Psoas muscle (tissue), 8 donors: ENCODE results near the gene CALCA. TPM values are rescaled to one million over a fixed set of nuclear protein-coding genes. Genes with fewer than 3 reads are reported as not detected.

ENCODE experiments used
- ATAC-seq, 4 donors: fragments of 200-7000 bp; cut with Tn5 transposase; one replicate each; pipeline ENCODE4 v1.9.1; 2020; ENCODE audit warnings: moderate library complexity in 3 of 4, mild to moderate bottlenecking in 2 of 4
- DNase-seq, 2 donors: peaks; one replicate each; pipeline ENCODE4 v3.0.0-alpha.2; 2020
- H3K27ac ChIP-seq: fragments of 200-600 bp; one replicate; pipeline ENCODE4 v1.8.0; 2022
- H3K27me3 ChIP-seq, 3 donors: fragments of 200-600 bp in 1 of 3; one replicate each; pipeline versions ENCODE4 v1.6.1 to v1.8.0; 2013 to 2022; ENCODE audit warnings: low read length in 2 of 3, mild to moderate bottlenecking in 2 of 3, moderate library complexity in 1 of 3; ENCODE audit not compliant: insufficient read depth in 3 of 3
- H3K36me3 ChIP-seq, 2 donors: fragments of 200-600 bp in 1 of 2; one replicate each; pipeline versions ENCODE4 v1.6.1 to v1.8.0; 2013 to 2022; ENCODE audit warnings: low read depth in 1 of 2, mild to moderate bottlenecking in 1 of 2, moderate library complexity in 1 of 2; ENCODE audit not compliant: insufficient read depth in 1 of 2
- H3K4me1 ChIP-seq: fragments of 200-600 bp; one replicate; pipeline ENCODE4 v1.8.0; 2022
- H3K4me3 ChIP-seq: fragments of 200-600 bp; one replicate; pipeline ENCODE4 v1.8.0; 2022; ENCODE audit warnings: mild to moderate bottlenecking
- H3K9me3 ChIP-seq: fragments of 200-600 bp; one replicate; pipeline ENCODE4 v1.8.0; 2022
- WGBS, 3 donors: extraction: QIAGEN DNeasy Blood & Tissue Kit; methylation state at CpG; one replicate each; pipeline versions ENCODE4 v1.1.6 to v1.1.7; 2013; 5-methylcytosine and 5-hydroxymethylcytosine counted together
- intact Hi-C, 2 donors: fragments of 100-400 bp; cut with DNase I; formaldehyde crosslinking; loops; one replicate each; pipeline versions ENCODE4 v1.11.0 to v1.14.2; 2022
- polyA plus RNA-seq, 3 donors: library from polyadenylated mRNA; stranded (reverse); fragments of 200-250 nt; gene quantifications; one replicate each; pipeline ENCODE4 v1.2.3, GENCODE V29; 2013
- total RNA-seq, 4 donors: library from RNA; stranded (reverse); fragmentation: NEBNext Ultra II Directional in 2 of 4; extraction: Animal tissue kit (Norgen Biotek cat#: 25700) in 2 of 4; gene quantifications; one replicate each; pipeline versions ENCODE4 v1.2.1 to v1.2.4, GENCODE V29; 2021 to 2023
- TF ChIP-seq, protein P1 (sequence below): fragments of 200-600 bp; IDR thresholded peaks from one replicate; pipeline ENCODE4 v1.8.0; 2022; ENCODE audit warnings: antibody characterized with exemption
- donor health status: healthy with polysubstance abuse.
- donor health status: DM: no; HTN: no; CAD: no; lungs with moderate emphysema.
- donor health status: Bipolar disorder and iron deficiency.
- donor health status: healthy.
- donor health status: DM: yes; HTN: yes; CAD: no.
- donor health status: DM: no; HTN: no; CAD: no.
- donor health status: DM: no; HTN: no; CAD: no.
- donor health status: DM: yes; HTN: yes; CAD: no.

The CALCA gene
- total and polyA plus RNA-seq, 7 donors = 0.34 to 3.9 (median 3.0) TPM; not detected in 4

- no peaks in the 10 kb centered on the region for H3K36me3 ChIP-seq
- intact Hi-C loops = loop anchor here (10.0 kb wide), 1 partner anchor 230 kb away; no protein-coding TSS in a partner anchor
- H3K27ac ChIP-seq = no peak overlapping the region
- TF ChIP-seq, protein P1, sequence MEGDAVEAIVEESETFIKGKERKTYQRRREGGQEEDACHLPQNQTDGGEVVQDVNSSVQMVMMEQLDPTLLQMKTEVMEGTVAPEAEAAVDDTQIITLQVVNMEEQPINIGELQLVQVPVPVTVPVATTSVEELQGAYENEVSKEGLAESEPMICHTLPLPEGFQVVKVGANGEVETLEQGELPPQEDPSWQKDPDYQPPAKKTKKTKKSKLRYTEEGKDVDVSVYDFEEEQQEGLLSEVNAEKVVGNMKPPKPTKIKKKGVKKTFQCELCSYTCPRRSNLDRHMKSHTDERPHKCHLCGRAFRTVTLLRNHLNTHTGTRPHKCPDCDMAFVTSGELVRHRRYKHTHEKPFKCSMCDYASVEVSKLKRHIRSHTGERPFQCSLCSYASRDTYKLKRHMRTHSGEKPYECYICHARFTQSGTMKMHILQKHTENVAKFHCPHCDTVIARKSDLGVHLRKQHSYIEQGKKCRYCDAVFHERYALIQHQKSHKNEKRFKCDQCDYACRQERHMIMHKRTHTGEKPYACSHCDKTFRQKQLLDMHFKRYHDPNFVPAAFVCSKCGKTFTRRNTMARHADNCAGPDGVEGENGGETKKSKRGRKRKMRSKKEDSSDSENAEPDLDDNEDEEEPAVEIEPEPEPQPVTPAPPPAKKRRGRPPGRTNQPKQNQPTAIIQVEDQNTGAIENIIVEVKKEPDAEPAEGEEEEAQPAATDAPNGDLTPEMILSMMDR = no peak
- DNase-seq (no peak), ATAC-seq (no peak)
- 5 to 12% (median 5%) methylated on average over 12 of the region's 12 CpGs for WGBS, 3 donors
- no peaks in the 10 kb centered on the region for H3K9me3 ChIP-seq
- H3K4me3 ChIP-seq = peak overlapping the region; percentile 54
- H3K4me1 ChIP-seq = peaks cover 25% of the 10 kb centered on the region
- H3K27me3 ChIP-seq = peaks cover 3 to 61% (median 29%) of the 10 kb centered on the region in 3 donors
Measured at GRCh38 chr11:14975252-14975587, 3.1 kb upstream of the CALCA start.

DNA sequence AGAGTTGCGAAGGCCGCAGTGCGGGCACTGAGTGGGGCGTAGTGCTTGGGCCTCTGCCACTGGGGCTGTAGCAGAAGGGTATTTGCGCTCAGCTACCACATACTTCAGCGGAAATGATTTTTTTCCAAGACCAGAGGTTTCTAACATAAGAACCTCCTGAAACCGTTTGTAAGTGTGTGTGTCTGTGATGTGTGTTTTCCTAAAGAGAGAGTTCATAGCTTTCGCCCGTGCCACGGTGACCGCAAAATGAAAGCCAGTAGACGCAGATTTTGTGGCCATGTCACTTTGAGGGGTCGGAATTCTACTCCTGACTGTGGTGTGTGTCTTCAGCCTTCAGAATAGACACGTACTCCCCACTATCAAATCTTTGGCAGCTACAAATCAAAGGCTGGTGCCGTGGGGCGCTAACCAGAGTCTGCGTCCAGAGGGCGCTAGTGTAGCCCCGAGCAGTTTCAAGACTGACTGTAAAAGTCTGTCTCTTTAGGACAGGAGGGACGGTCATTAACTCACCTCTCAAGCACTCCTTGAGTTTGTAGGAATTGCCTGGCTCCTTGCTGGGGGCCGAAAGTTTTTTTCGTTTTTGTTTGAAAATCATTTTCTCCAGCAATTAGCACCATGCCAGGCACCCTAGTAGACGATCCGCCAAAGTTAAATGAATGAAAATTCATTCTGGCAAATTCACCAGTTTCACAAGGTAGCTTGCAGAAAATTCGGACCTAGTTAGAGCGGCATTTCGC lies 2.5 kb upstream of the CALCA start:
- TF ChIP-seq, protein P1 = peak; percentile 56
- Histone ChIP-seq H3K27me3 (peaks cover 3 to 66% (median 29%) of the 10 kb centered on the region in 3 donors), H3K4me3 (peak overlapping the region; percentile 54), H3K4me1 (peaks cover 25% of the 10 kb centered on the region), H3K27ac (no peak overlapping the region), H3K9me3 (no peaks in the 10 kb centered on the region), H3K36me3 (no peaks in the 10 kb centered on the region)
- 4 to 8% (median 5%) methylated on average over 27 of the region's 27 CpGs for WGBS, 3 donors
- intact Hi-C loops = loop anchor here (5.0 to 10.0 kb wide), 2 partner anchors 103 to 230 kb away; no protein-coding TSS in a partner anchor
- ATAC-seq = peak; percentile 73 to 87 (median 80)
- DNase-seq = peak in 1 of 2 donors; percentile 32

- intact Hi-C loops = loop anchor here (5.0 to 10.0 kb wide), 2 partner anchors 103 to 231 kb away; no protein-coding TSS in a partner anchor
- H3K4me3 ChIP-seq = peak overlapping the region; percentile 54
- no peak overlapping the region for H3K27ac ChIP-seq
- H3K36me3 ChIP-seq = no peaks in the 10 kb centered on the region
- peaks cover 3 to 74% (median 29%) of the 10 kb centered on the region in 3 donors for H3K27me3 ChIP-seq
- H3K9me3 ChIP-seq = no peaks in the 10 kb centered on the region
- peaks cover 25% of the 10 kb centered on the region for H3K4me1 ChIP-seq
- WGBS, 3 donors = 2% methylated on average over 64 of the region's 64 CpGs
- ATAC-seq (peak in 3 of 4 donors; percentile 37 to 57 (median 45)), DNase-seq (no peak)
- TF ChIP-seq, protein P1 = no peak
Measured at GRCh38 chr11:14973621-14974514, 1.7 kb upstream of the CALCA start.

DNA sequence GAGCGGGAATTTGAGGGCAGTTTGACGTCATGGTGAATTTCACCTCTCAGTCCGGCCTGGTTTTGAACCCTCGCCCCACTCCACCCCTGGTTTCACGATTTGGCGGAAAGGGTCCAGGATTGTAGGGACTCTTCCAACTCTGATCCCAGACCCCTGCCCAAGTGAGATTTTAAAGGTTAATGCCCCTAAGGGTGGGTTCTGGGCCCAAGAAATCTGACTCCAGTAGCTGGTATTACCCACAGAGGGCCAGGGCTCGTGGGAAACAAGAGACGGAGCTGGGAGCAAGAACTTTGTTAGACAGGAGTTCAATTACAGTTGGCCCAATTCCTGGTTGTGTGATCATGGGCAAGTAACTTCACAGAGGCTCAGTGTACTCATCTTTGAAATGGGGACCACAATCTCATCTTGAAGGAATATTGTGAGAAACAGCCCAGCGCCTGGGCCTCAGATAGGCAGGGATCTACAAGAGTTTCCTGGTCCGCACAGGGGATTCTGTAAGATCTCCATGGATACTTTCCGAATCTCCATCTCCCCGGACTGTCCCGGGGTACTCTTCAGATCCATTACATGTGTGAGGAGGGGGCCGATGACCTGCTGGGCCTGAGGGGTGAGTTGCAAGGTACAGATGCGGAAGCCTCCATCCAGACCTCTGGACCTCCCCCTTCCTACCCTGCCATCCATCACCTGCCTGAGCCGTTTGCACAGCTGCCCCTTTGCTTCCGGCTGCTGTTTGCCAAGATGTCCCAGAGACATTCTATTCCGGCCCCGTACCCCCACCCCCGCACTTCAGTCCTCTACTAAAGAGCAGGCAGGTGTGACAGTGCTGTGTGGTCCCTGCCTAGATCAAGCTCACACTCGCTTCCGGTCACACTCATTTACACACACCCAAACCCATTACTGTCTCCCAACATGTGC lies 687 bp upstream of the CALCA start:
- Histone ChIP-seq H3K27me3 (peaks cover 7 to 81% (median 29%) of the 10 kb centered on the region in 3 donors), H3K9me3 (no peaks in the 10 kb centered on the region), H3K36me3 (no peaks in the 10 kb centered on the region), H3K4me1 (peaks cover 25% of the 10 kb centered on the region), H3K4me3 (no peak overlapping the region), H3K27ac (no peak overlapping the region)
- DNase-seq (no peak), ATAC-seq (no peak)
- TF ChIP-seq, protein P1 = no peak
- 10 to 14% (median 11%) methylated on average over 22 of the region's 22 CpGs for WGBS, 3 donors
- intact Hi-C loops = loop anchor here (5.0 to 10.0 kb wide), 2 partner anchors 104 to 232 kb away; no protein-coding TSS in a partner anchor
